Ascending aorta (tissue), 2 donors: Measurements from ENCODE around the gene NEMP1. TPM values are rescaled to one million over a fixed set of nuclear protein-coding genes. Genes with fewer than 3 reads are reported as not detected.

Experiments used
- DNase-seq, 2 donors: peaks; one replicate each; pipeline ENCODE4 v3.0.0-alpha.2; 2019; ENCODE audit warnings: low spot score in 2 of 2
- H3K27ac ChIP-seq, 2 donors: fragments of 200-600 bp; sonication (generic); one replicate each; pipeline ENCODE4 v1.5.1; 2016 to 2017; ENCODE audit warnings: mild to moderate bottlenecking in 1 of 2
- H3K27me3 ChIP-seq: fragments of 200-600 bp; sonication (generic); one replicate; pipeline ENCODE4 v1.5.1; 2017
- H3K36me3 ChIP-seq, 2 donors: fragments of 200-600 bp; sonication (generic); one replicate each; pipeline ENCODE4 v1.5.1; 2016
- H3K4me1 ChIP-seq, 2 donors: fragments of 200-600 bp; sonication (generic); one replicate each; pipeline ENCODE4 v1.5.1; 2016 to 2017; ENCODE audit warnings: mild to moderate bottlenecking in 1 of 2
- H3K4me3 ChIP-seq, 2 donors: fragments of 200-600 bp; sonication (generic); one replicate each; pipeline ENCODE4 v1.5.1; 2016 to 2017; ENCODE audit warnings: mild to moderate bottlenecking in 1 of 2
- H3K9me3 ChIP-seq, 2 donors: fragments of 200-600 bp; sonication (generic); one replicate each; pipeline ENCODE4 v1.5.1; 2016
- intact Hi-C: fragments of 100-400 bp; cut with DNase I; formaldehyde crosslinking; loops from one replicate; pipeline ENCODE4 v1.15.1; 2023
- total RNA-seq: library from RNA; depleted of rRNA; stranded (reverse); fragments of >200 nt; gene quantifications from one replicate; pipeline ENCODE4 v1.1.0, GENCODE V29; 2016
- TF ChIP-seq, protein P1 (sequence below), 3 experiments: fragments of 200-600 bp in 2 of 3; fragments of 450-650 bp in 1 of 3; sonication (generic) in 2 of 3; IDR thresholded peaks; one replicate each; pipeline ENCODE4 v1.5.1; 2016 to 2019; ENCODE audit warnings: antibody characterized with exemption in 3 of 3, mild to moderate bottlenecking in 1 of 3, moderate library complexity in 1 of 3

Gene NEMP1
- total RNA-seq, 1 donor from 2014 or later = 7.7 TPM

DNA sequence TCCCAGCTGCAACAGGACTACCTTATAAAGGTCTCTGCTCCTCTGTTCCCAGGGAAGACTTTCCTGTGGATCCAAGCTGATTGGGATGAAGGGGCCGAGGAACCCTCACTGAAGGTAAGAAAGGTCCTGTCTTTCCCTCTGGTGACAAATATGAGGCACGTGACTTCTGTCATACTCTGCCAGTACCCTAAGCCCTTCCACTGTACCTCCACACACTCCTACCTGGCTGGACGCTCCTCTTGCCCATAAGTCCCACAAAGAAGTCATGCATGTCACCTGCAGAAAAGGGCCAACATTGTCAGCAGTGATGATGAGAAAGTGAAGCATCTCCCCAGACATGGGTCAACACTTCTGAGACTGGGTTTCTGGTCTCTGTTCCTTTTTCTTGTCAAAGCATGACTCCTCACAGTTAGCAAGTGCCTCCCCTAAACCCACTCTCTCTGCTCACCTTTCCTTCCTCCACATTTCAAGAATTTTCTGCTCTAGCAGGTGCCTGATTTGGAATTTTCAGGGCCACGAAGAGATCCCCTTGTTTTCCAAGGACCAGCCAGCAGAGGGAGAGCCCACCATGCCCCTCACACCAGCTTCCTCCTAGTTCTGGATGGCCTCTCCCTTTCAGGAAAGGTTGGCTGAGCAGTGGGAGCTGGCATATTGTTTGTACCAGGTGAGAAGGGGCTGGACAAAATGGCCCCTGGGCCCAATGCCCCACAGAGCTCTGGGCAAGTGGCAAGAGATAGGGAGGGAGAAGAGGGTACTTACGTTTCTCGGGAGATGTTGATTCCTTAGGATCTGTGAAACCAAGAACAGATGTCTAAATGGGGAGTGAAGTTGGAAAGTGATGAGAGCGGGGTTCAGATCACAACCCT is 65.8 kb downstream of the NEMP1 start:
- Histone ChIP-seq H3K27me3 (peaks cover 4% of the 10 kb centered on the region), H3K27ac (no peak overlapping the region), H3K4me1 (no peaks in the 10 kb centered on the region), H3K4me3 (no peak overlapping the region), H3K36me3 (no peaks in the 10 kb centered on the region), H3K9me3 (no peaks in the 10 kb centered on the region)
- TF ChIP-seq, protein P1, sequence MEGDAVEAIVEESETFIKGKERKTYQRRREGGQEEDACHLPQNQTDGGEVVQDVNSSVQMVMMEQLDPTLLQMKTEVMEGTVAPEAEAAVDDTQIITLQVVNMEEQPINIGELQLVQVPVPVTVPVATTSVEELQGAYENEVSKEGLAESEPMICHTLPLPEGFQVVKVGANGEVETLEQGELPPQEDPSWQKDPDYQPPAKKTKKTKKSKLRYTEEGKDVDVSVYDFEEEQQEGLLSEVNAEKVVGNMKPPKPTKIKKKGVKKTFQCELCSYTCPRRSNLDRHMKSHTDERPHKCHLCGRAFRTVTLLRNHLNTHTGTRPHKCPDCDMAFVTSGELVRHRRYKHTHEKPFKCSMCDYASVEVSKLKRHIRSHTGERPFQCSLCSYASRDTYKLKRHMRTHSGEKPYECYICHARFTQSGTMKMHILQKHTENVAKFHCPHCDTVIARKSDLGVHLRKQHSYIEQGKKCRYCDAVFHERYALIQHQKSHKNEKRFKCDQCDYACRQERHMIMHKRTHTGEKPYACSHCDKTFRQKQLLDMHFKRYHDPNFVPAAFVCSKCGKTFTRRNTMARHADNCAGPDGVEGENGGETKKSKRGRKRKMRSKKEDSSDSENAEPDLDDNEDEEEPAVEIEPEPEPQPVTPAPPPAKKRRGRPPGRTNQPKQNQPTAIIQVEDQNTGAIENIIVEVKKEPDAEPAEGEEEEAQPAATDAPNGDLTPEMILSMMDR (IDR thresholded peaks at IDR 0.05) = no peak
- DNase-seq = no peak
- intact Hi-C loops = no loop called here

DNA sequence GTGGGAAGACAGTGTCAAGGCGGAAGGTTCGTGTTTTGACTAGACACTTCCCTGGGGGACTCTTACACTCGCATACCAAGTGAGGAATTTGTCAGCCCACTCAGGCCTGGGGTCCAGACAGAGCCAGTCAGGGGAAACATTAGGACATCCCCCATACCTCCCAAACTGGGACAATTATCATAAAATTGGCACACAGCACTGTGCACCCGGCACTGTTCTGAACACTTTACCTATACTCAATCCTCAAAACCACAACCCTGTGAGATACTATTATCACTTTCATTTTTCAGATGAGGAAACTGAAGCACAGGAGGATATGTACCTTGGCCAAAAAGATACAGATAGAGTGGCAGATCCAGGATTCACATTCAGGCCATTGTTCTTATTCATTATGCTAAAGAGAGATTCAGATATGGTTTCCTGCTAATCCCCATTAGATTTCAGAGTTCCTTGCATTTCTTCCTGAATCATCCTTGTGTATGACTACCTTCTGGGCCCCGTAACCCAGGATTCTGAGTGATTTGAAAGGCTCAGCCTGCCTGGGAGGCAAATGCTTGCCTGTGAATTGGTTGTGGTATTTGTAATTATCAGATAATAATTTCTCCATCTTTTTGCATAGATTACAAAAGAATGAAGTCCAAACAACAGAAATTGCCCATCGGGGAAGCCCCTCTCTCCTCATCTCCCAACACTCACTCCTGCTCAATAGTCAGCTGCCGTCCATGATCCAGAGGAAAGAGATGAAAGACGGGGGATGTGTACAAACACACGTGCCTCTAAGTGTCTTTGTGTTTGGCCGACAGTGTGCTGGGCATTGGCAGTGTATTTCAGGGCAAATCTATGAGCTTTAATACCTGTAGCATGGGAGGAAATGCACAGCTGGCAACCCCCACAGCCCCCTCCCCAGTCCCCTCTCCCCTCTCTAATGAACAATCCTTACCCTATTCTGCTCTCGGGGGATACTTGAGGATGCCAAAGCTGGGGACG is 66.9 kb downstream of the NEMP1 start:
- DNase-seq = no peak
- intact Hi-C loops = no loop called here

DNA sequence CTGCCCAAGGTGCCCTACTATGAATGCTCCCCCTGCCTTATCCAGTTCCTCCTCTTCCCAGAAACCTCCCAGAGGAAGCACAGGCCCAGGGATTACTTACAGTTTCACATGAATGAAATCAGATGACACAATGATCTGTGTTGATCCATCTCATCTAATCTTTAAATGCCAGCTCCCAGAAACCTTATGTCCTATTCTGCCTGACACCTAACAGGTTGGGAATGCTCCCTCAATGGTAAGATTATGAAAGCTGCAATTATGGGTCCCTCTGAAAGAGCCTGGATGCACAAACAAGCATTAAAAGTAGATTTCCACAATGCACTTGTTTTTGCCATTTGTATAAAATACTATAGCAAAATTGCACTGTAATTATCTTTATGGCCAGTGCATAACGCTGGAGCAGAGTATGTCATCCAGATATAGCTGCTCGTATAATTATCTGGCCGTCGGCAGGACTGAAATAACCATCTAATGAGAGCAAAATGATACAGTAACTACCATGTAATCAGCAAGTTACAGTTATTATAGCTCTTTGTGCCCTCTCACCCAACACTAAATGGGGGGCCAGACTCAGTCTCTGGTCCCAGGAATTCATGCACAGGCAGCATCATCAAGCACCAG is 67.9 kb downstream of the NEMP1 start:
- DNase-seq = no peak
- Histone ChIP-seq H3K4me3 (no peak overlapping the region), H3K27ac (no peak overlapping the region), H3K36me3 (no peaks in the 10 kb centered on the region), H3K27me3 (peaks cover 4% of the 10 kb centered on the region), H3K9me3 (no peaks in the 10 kb centered on the region), H3K4me1 (peaks cover 0 to 5% of the 10 kb centered on the region in 2 donors)
- intact Hi-C loops = no loop called here
- TF ChIP-seq, protein P1 (IDR thresholded peaks at IDR 0.05) = no peak

More for the DNA sequence above, 66.9 kb downstream of the NEMP1 start:
- peaks cover 0 to 3% of the 10 kb centered on the region in 2 donors for H3K4me1 ChIP-seq
- TF ChIP-seq, protein P1 (IDR thresholded peaks at IDR 0.05) = no peak
- H3K4me3 ChIP-seq = no peak overlapping the region
- H3K36me3 ChIP-seq = no peaks in the 10 kb centered on the region
- no peaks in the 10 kb centered on the region for H3K9me3 ChIP-seq
- peaks cover 4% of the 10 kb centered on the region for H3K27me3 ChIP-seq
- H3K27ac ChIP-seq = no peak overlapping the region

DNA sequence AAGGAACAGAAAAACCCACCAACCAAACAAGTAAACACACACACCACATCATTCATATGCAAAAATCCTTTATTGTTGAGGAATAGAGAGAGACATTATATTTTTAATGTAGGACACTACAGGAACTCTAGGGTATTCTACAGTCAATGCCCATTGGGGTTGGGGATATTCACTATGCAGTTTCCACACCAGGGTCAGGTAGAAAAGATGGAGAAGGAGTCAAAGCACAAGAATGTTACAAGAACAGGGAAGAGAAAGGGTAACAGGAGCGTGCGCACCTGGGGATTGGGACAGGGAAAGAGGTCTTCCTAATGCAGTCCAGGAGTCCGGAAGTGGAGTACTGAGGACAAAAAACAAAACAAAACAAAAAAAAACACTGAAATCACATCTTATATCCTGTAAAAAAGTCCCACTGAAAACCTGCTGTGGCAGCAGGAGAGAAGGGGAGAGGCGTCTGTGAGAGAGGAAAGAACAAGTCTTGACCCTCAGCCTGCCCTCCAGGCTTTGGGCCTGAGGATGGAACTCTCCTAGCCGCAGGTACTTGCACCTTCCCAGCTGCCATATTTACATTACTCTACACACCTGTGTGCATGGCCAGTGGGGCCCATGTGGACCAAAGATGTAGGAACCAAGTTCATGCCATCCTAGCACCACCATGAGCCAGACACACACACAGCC is 68.5 kb downstream of the NEMP1 start:
- H3K27ac ChIP-seq = no peak overlapping the region
- TF ChIP-seq, protein P1 (IDR thresholded peaks at IDR 0.05) = no peak
- H3K4me3 ChIP-seq = no peak overlapping the region
- no peaks in the 10 kb centered on the region for H3K9me3 ChIP-seq
- H3K4me1 ChIP-seq = peaks cover 0 to 7% of the 10 kb centered on the region in 2 donors
- no peaks in the 10 kb centered on the region for H3K36me3 ChIP-seq
- intact Hi-C loops = loop anchor here (5.0 kb wide), 1 partner anchor 52 kb away; no protein-coding TSS in a partner anchor
- peaks cover 4% of the 10 kb centered on the region for H3K27me3 ChIP-seq
- no peak for DNase-seq

DNA sequence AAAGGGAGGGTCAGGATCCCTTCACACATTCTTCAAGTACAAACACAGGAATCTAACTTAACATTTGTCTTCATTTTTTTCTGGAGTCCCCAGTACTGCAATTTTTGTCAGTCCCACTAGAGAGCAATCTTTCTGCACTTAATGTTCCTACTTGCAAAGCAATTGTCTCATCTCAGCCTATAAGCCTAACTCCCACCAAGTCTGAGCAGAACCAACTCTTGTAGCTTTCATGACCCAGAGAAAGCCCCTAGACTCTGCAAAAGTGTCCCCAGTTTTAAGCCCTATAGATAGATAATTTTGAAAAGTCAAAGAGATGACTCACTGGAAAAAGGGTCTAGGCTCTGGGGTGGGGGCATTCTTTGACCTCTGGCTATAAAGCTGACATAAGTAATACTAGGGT is 70.4 kb downstream of the NEMP1 start:
- TF ChIP-seq, protein P1 (IDR thresholded peaks at IDR 0.05) = peak in 2 of 3 experiments; percentile 38 to 44
- intact Hi-C loops = loop anchor here (5.0 kb wide), 1 partner anchor 54 kb away; no protein-coding TSS in a partner anchor
- H3K27ac ChIP-seq = no peak overlapping the region

More for the DNA sequence above, 70.4 kb downstream of the NEMP1 start:
- Histone ChIP-seq H3K27me3 (no peaks in the 10 kb centered on the region), H3K36me3 (peaks cover 14 to 15% of the 10 kb centered on the region in 2 donors), H3K4me1 (peaks cover 0 to 7% of the 10 kb centered on the region in 2 donors), H3K9me3 (no peaks in the 10 kb centered on the region), H3K4me3 (no peak overlapping the region)
- no peak for DNase-seq
